ENCODE data around the gene MACROD2. TPM values are rescaled to one million over a fixed set of nuclear protein-coding genes. Genes with fewer than 3 reads are reported as not detected.

The MACROD2 gene
- total and polyA plus RNA-seq, 2 of the 4 experiments (the other 2 are of a cell fraction), result not detected

- CTCF ChIA-PET, result no interaction called here
- Histone ChIP-seq H2BK120ac (ENCODE audit: low read depth, low read length) (no peak overlapping the region), H2BK5ac (ENCODE audit: low read depth, low read length, poor library complexity, severe bottlenecking) (no peak overlapping the region), H2AK5ac (ENCODE audit: low read depth, low read length) (no peak overlapping the region), H3K4me2 (ENCODE audit: low read depth, low read length) (no peak overlapping the region), H3K36me3 (ENCODE audit: control insufficient read depth, insufficient read depth, low read length) (no peaks in the 10 kb centered on the region), H3K23ac (ENCODE audit: low read depth, low read length) (no peak overlapping the region), H2BK15ac (ENCODE audit: low read depth, low read length) (no peak overlapping the region), H3K9me3 (ENCODE audit: control insufficient read depth, insufficient read depth, low read length) (peaks cover 13% of the 10 kb centered on the region), H3K4me1 (ENCODE audit: control insufficient read depth, insufficient read depth, low read length) (no peaks in the 10 kb centered on the region), H3K79me1 (ENCODE audit: low read depth in 1 of 2, low read length in 2 of 2) (no peaks in the 10 kb centered on the region), H3K14ac (replicated peaks; ENCODE audit: low read depth, low read length) (no peak overlapping the region), H3K18ac (ENCODE audit: low read depth, low read length) (no peak overlapping the region), H3K4ac (ENCODE audit: low read depth, low read length) (no peak overlapping the region), H2AK9ac (replicated peaks; ENCODE audit: low read depth, low read length, poor library complexity) (no peak overlapping the region), H4K5ac (ENCODE audit: low read depth, low read length) (no peak overlapping the region), H3K27ac (ENCODE audit: insufficient read depth, low read length) (no peak overlapping the region), H4K8ac (ENCODE audit: low read depth in 2 of 2, low read length in 2 of 2) (no peak overlapping the region), H3K9me1 (ENCODE audit: insufficient read depth, low read length) (no peaks in the 10 kb centered on the region), H3K9ac (ENCODE audit: low read depth, low read length) (no peak overlapping the region), H2AFZ (replicated peaks; ENCODE audit: low read length, poor library complexity) (no peak overlapping the region), H4K20me1 (ENCODE audit: insufficient read depth, low read length) (no peaks in the 10 kb centered on the region), H3K4me3 (ENCODE audit: insufficient read depth, low read depth, low read length) (no peak overlapping the region), H4K91ac (ENCODE audit: insufficient read depth, low read depth, low read length) (no peak overlapping the region), H3K27me3 (ENCODE audit: control insufficient read depth, insufficient read depth, low read length) (no peaks in the 10 kb centered on the region), H3K56ac (ENCODE audit: extremely low read depth, insufficient read depth, low read length) (no peak overlapping the region), H2BK20ac (ENCODE audit: low read depth, low read length) (no peak overlapping the region)
- POLR2A ChIA-PET (ENCODE audit: unreplicated experiment), result no interaction called here
- TF ChIP-seq CHD1 (IDR thresholded peaks at IDR 0.05; ENCODE audit: low read depth, low read length) (no peak), BHLHE40 (IDR thresholded peaks at IDR 0.05; ENCODE audit: low read depth, low read length) (no peak), NFE2L2 (IDR thresholded peaks at IDR 0.05; ENCODE audit: low read depth, low read length) (no peak), MAZ (IDR thresholded peaks at IDR 0.05; ENCODE audit: borderline replicate concordance, low read depth, low read length) (no peak), RCOR1 (IDR thresholded peaks at IDR 0.05; ENCODE audit: insufficient replicate concordance, low read length) (no peak), MXI1 (IDR thresholded peaks at IDR 0.05; ENCODE audit: borderline replicate concordance, low read depth, low read length) (no peak), RAD21 (IDR thresholded peaks at IDR 0.05; ENCODE audit: low read length) (no peak), MAFK (IDR thresholded peaks at IDR 0.05; ENCODE audit: low read depth, low read length) (no peak), POLR2A (IDR thresholded peaks at IDR 0.05; ENCODE audit: low read depth, low read length) (no peak), CTCF (conservative IDR thresholded peaks at IDR 0.05; ENCODE audit: low read depth, low read length) (no peak), SMC3 (IDR thresholded peaks at IDR 0.05; ENCODE audit: low read depth, low read length) (no peak), FOS (IDR thresholded peaks at IDR 0.05; ENCODE audit: low read depth, low read length) (no peak), ELK1 (IDR thresholded peaks at IDR 0.05; ENCODE audit: borderline replicate concordance, low read depth, low read length) (no peak)
- TF ChIP-seq, protein P1, sequence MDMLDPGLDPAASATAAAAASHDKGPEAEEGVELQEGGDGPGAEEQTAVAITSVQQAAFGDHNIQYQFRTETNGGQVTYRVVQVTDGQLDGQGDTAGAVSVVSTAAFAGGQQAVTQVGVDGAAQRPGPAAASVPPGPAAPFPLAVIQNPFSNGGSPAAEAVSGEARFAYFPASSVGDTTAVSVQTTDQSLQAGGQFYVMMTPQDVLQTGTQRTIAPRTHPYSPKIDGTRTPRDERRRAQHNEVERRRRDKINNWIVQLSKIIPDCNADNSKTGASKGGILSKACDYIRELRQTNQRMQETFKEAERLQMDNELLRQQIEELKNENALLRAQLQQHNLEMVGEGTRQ (IDR thresholded peaks at IDR 0.05; ENCODE audit: low read depth, low read length), result no peak
- DNase-seq, result no peak
- WGBS, 2 experiments (ENCODE audit: extremely low coverage in 2 of 2, insufficient read length in 1 of 2), result 68% methylated on average over 5 of the region's 18 CpGs; no CpG with 5 or more reads in 1 of the 2 experiments
- intact Hi-C loops (cut with micrococcal nuclease) (no loop called here), in situ Hi-C loops (cut with MboI; ENCODE audit: low sequenced_read_pairs) (no loop called here), dilution Hi-C loops (cut with HindIII; ENCODE audit: low sequenced_read_pairs, unreplicated experiment) (no loop called here)
- BruUV-seq (replicated peaks), result no TSS peak
- no peak for ATAC-seq (ENCODE audit: low read depth)
Observed at GRCh38 chr20:16004108-16004854, 2009.0 kb downstream of the MACROD2 start.

Data from IMR-90 (cell line).